Cardiac septum (tissue), 1 donor: ENCODE measurements around the gene NLGN4X. TPM values are rescaled to one million over a fixed set of nuclear protein-coding genes. Genes with fewer than 3 reads are reported as not detected.
"Not testable (repeated sequence)": the region's sequence is repeated elsewhere in the genome, so short reads cannot be mapped to it uniquely, and the experiment has no call there.

ENCODE experiments used
- DNase-seq: peaks from one replicate; pipeline ENCODE4 v3.0.0-alpha.2; 2020; ENCODE audit warnings: low spot score
- intact Hi-C: fragments of 100-400 bp; cut with DNase I; formaldehyde crosslinking; loops from one replicate; pipeline ENCODE4 v1.14.0; 2022
- total RNA-seq: library from RNA; stranded (reverse); fragmentation: NEBNext Ultra II Directional; extraction: Animal tissue kit (Norgen Biotek cat#: 25700); gene quantifications from one replicate; pipeline ENCODE4 v1.2.1, GENCODE V29; 2021
- donor health status: DM: no; HTN: no; CAD: no.

The NLGN4X gene
- total RNA-seq, 1 donor from 2014 or later: 2.0 TPM

GRCh38 chrX:5903586-5904190, 325.0 kb downstream of the NLGN4X start:
- DNase-seq, intact Hi-C loops: not testable (repeated sequence)

- intact Hi-C loops: no loop called here
Observed at GRCh38 chrX:5898463-5898862, 330.2 kb downstream of the NLGN4X start.

DNA sequence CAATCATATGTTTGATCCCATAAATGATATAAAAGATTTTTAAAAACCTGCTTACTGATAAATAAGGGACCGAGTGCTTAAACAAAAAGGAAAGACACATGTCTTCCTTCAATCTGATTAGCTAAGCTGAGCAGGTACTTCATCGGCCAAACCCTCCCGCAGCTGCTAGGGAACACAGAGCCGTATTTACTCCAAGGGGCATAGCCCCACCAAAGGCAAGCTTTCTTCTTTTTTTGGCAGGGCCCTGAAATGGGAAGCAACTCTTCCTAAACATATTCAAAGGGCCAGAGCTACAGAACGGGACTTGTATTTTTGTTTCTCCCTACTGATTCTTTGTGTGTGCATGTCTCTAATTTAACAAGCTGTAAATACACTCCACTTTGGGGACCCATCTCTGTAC, 337.3 kb downstream of the NLGN4X start:
- intact Hi-C loops: no loop called here
- no peak for DNase-seq

More at GRCh38 chrX:5898463-5898862, 330.2 kb downstream of the NLGN4X start:
- DNase-seq: no peak

GRCh38 chrX:5876984-5877596, 351.6 kb downstream of the NLGN4X start:
- no peak for DNase-seq
- intact Hi-C loops: no loop called here

DNA sequence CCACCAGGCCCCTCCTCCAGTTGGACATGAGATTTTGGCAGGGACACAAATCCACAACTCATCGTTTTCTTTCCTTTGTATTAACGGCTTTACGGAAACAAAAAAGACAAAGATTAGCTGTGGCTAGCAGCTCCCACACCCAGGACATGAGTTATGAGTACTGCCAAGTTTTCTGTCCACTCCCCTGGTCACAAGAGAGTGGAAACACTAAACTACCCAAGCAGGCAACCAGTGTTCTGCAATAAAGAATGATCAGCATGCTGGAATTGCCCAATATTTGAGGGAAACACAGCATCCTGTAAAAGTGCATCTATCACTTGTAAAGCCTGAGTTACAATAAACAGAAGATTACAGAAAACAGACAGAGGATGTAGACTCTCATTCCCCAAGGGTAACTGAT, 358.4 kb downstream of the NLGN4X start:
- intact Hi-C loops: no loop called here
- no peak for DNase-seq

DNA sequence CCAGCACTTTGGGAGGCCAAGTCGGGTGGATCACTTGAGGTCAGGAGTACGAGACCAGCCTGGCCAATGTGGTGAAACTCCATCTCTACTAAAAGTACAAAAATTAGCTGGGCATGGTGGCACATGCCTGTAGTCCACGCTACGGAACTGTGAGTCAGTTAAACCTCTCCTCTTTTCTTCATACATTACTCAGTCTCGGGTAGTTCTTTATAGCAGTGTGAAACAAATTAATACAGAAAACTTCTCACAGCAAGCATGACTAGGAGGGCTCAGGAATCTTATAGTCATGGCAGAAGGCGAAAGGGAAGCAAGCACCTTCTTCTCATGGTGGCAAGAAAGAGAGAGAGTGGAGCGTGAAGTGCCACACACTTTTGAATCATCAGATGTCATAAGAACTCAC, 358.9 kb downstream of the NLGN4X start:
- intact Hi-C loops: no loop called here
- DNase-seq: no peak

DNA sequence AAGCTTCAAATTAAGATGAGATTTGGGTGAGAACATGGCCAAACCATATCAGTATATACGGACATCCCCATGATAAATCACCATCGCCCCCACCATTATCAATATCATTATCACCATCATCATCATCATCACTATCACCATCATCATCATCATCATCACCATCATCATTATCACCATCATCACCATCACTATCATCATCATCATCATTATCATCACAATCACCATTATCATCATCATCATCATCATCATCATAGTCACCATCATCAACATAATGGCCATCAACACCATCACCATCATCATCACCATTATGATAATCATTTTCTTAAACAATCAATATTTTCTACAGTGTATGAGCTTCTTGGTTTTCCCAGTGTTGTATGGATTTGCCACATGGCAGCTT, 360.9 kb downstream of the NLGN4X start:
- intact Hi-C loops: no loop called here

GRCh38 chrX:5857232-5857631, 371.4 kb downstream of the NLGN4X start:
- no peak for DNase-seq
- intact Hi-C loops: no loop called here

More for the DNA sequence above, 360.9 kb downstream of the NLGN4X start:
- no peak for DNase-seq

GRCh38 chrX:5852941-5853340, 375.7 kb downstream of the NLGN4X start:
- intact Hi-C loops: no loop called here
- no peak for DNase-seq

GRCh38 chrX:5842601-5843000, 386.1 kb downstream of the NLGN4X start:
- no peak for DNase-seq
- intact Hi-C loops: no loop called here
